Stomach (tissue), 9 donors: ENCODE results near the gene SYT8. TPM values are rescaled to one million over a fixed set of nuclear protein-coding genes. Genes with fewer than 3 reads are reported as not detected.

Source experiments
- DNase-seq, 2 donors: peaks; one replicate each; pipeline versions ENCODE4 v3.0.0 to v3.0.0-alpha.2; 2013 to 2019
- H3K27ac ChIP-seq, 5 donors: fragments of 200-600 bp in 4 of 5; sonication (generic) in 4 of 5; one replicate each; pipeline ENCODE4 v1.5.1; 2013 to 2019; ENCODE audit warnings: mild to moderate bottlenecking in 1 of 5, moderate library complexity in 1 of 5
- H3K27me3 ChIP-seq, 3 donors: fragments of 200-600 bp; sonication (generic); one replicate each; pipeline ENCODE4 v1.5.1; 2017 to 2019; ENCODE audit warnings: mixed run types in 1 of 3
- H3K36me3 ChIP-seq, 4 donors: fragments of 200-600 bp; sonication (generic); 1 replicate in 3 of 4; 2 replicates in 1 of 4; pipeline ENCODE4 v1.5.1; 2016 to 2019
- H3K4me1 ChIP-seq, 4 donors: fragments of 200-600 bp; sonication (generic); one replicate each; pipeline ENCODE4 v1.5.1; 2016 to 2019
- H3K4me3 ChIP-seq, 4 donors: fragments of 200-600 bp; sonication (generic) in 3 of 4; one replicate each; pipeline ENCODE4 v1.5.1; 2016 to 2019; ENCODE audit warnings: mild to moderate bottlenecking in 1 of 4
- H3K9me3 ChIP-seq, 4 donors: fragments of 200-600 bp; sonication (generic); one replicate each; pipeline ENCODE4 v1.5.1; 2016 to 2019
- EP300 ChIP-seq: sonication (generic); formaldehyde crosslinking; IDR thresholded peaks from one replicate; pipeline ENCODE4 v1.6.1; 2017; ENCODE audit warnings: antibody characterized with exemption
- POLR2A ChIP-seq, 4 donors: fragments of 450-650 bp; IDR thresholded peaks; one replicate each; pipeline ENCODE4 v1.6.1; 2016; ENCODE audit warnings: antibody characterized with exemption in 4 of 4, control low read depth in 2 of 4, mild to moderate bottlenecking in 1 of 4, moderate library complexity in 1 of 4
- POLR2AphosphoS5 ChIP-seq, 3 donors: sonication (generic); formaldehyde crosslinking; IDR thresholded peaks; one replicate each; pipeline ENCODE4 v1.6.1; 2016; ENCODE audit warnings: antibody characterized with exemption in 3 of 3
- WGBS, 5 donors: extraction: QIAGEN DNeasy Blood & Tissue Kit in 3 of 5; methylation state at CpG; one replicate each; pipeline versions ENCODE4 v1.1.5 to v1.1.7; 2013 to 2018; 5-methylcytosine and 5-hydroxymethylcytosine counted together
- intact Hi-C: fragments of 100-400 bp; cut with DNase I; formaldehyde crosslinking; loops from one replicate; pipeline ENCODE4 v1.15.1; 2023; ENCODE audit warnings: low total_unique reads
- polyA plus RNA-seq, 3 donors: library from polyadenylated mRNA; stranded (reverse); fragments of 200-250 nt; gene quantifications; one replicate each; pipeline ENCODE4 v1.2.3, GENCODE V29; 2013
- total RNA-seq, 5 donors: library from RNA; depleted of rRNA; stranded (reverse); fragments of >200 nt; gene quantifications; one replicate each; pipeline versions ENCODE4 v1.1.0 to v1.2.3, GENCODE V29; 2014 to 2016
- TF ChIP-seq, protein P1 (sequence below), 7 experiments: fragments of 450-650 bp in 4 of 7; fragments of 200-600 bp in 3 of 7; sonication (generic) in 3 of 7; IDR thresholded peaks; one replicate each; pipeline ENCODE4 v1.5.1; 2016 to 2019; ENCODE audit warnings: antibody characterized with exemption in 7 of 7, control low read depth in 2 of 7, mild to moderate bottlenecking in 1 of 7
- donor health status: healthy with polysubstance abuse.
- donor health status: Bipolar disorder and iron deficiency.
- donor health status: healthy.

Gene SYT8
- total and polyA plus RNA-seq, 8 donors, result 0.72 to 77.3 (median 2.7) TPM

DNA sequence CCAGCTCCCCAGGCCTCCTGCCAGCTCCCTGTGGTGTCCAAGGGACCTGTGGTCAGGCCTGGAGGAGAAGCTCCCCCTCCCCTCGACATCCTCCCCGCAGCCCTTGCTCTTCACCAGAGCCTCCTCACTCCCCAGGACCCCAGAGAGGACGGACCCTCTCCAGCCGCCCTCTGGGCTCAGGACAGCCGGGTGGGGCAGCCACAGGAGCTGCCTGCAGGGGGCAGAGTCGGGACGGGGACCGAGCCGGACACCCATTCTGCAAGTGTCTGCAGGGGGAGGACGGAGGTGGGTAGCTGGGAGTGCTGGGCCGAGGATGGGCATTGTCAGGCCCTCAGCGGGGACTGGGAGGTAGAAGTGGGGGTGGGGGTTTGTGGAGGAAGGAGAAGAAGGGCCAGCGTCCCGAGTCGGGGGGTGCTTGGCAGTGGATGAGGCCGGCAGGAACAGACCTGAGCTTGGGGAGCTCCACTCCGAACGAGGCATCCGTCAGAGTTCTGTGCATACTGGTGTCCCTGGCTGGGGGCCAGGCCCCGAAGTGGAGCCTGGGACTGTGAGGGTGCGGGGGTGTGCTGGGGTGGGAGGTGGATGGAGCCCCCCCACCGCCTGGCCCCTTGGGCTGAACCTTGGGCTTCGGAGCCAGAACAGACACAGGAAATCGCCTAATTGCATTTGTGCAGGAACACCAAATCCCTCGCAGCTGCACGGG, 41.7 kb downstream of the SYT8 start:
- TF ChIP-seq POLR2A (IDR thresholded peaks at IDR 0.05), result no peak
- peak; percentile 24 to 44 (median 29) for TF ChIP-seq POLR2AphosphoS5 (IDR thresholded peaks at IDR 0.05)
- TF ChIP-seq, protein P1, sequence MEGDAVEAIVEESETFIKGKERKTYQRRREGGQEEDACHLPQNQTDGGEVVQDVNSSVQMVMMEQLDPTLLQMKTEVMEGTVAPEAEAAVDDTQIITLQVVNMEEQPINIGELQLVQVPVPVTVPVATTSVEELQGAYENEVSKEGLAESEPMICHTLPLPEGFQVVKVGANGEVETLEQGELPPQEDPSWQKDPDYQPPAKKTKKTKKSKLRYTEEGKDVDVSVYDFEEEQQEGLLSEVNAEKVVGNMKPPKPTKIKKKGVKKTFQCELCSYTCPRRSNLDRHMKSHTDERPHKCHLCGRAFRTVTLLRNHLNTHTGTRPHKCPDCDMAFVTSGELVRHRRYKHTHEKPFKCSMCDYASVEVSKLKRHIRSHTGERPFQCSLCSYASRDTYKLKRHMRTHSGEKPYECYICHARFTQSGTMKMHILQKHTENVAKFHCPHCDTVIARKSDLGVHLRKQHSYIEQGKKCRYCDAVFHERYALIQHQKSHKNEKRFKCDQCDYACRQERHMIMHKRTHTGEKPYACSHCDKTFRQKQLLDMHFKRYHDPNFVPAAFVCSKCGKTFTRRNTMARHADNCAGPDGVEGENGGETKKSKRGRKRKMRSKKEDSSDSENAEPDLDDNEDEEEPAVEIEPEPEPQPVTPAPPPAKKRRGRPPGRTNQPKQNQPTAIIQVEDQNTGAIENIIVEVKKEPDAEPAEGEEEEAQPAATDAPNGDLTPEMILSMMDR (IDR thresholded peaks at IDR 0.05), result peak in 4 of 7 experiments; percentile 37 to 41 (median 38)
- H3K4me1 ChIP-seq, result peaks cover 35 to 77% (median 55%) of the 10 kb centered on the region in 4 donors
- H3K36me3 ChIP-seq, result no peaks in the 10 kb centered on the region
- H3K9me3 ChIP-seq, result no peaks in the 10 kb centered on the region
- peak overlapping the region in 2 of 4 donors; percentile 2 to 31 for H3K4me3 ChIP-seq
- peak; percentile 47 to 88 for DNase-seq
- peaks cover 0 to 16% (median 0%) of the 10 kb centered on the region in 3 donors for H3K27me3 ChIP-seq
- peak overlapping the region; percentile 34 to 88 (median 83) for H3K27ac ChIP-seq
- 24 to 43% (median 39%) methylated on average over 14 to 26 of the region's 26 CpGs for WGBS, 5 donors
- intact Hi-C loops, result no loop called here

DNA sequence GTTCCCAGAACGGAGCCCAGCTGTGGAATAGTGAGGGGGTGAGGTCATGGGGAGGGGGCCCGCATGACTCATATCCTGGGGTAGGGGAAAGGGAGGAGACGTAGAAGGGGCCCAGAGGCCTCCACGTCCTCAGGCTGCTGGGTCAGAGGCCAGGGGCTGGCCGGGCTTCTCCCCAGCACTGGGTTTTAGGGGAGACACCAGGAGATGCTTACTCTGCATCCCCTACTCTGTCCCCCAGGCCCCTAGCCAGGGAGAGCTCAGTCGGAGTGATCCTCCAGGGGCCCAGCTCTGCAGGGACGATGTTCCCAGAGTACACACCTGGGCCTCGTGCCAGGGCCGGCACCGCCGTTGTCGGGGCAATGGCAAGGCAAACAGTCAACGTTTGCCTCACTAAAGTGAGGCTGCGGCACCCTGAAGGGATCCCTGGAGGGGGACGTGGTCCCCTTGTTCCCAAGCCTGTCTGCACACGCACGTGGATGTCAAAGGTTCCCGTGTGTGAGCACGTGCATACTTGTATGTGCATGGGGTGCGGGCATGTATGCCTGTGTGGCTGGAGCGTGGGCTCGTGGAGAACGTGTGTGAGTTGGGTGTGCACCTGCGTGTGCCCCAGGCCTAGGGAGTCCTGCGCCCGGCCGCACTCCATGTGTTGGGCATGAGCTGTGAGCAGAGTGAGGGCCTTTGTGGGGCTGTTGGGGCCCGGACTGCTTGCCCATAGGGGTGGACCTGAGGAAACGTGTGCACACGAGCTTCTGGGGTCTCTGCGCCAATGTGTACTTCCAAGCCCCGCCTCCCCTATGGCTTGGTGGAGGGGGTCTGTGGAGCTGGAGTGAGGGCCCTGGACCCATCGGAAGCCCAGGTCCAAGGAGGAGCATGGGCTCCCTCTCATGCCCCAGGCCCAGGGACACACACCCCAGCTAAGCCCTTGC, 42.7 kb downstream of the SYT8 start:
- peak overlapping the region in 1 of 4 donors; percentile 31 for H3K4me3 ChIP-seq
- no peaks in the 10 kb centered on the region for H3K9me3 ChIP-seq
- H3K36me3 ChIP-seq, result no peaks in the 10 kb centered on the region
- WGBS, 5 donors, result 43 to 53% (median 46%) methylated on average over 19 to 33 of the region's 33 CpGs
- TF ChIP-seq POLR2AphosphoS5 (IDR thresholded peaks at IDR 0.05) (peak in 1 of 3 donors; percentile 74), EP300 (no peak)
- DNase-seq, result peak; percentile 61 to 86
- peaks cover 0 to 11% (median 0%) of the 10 kb centered on the region in 3 donors for H3K27me3 ChIP-seq
- intact Hi-C loops, result no loop called here
- peak overlapping the region; percentile 58 to 88 (median 83) for H3K27ac ChIP-seq
- peaks cover 37 to 82% (median 63%) of the 10 kb centered on the region in 4 donors for H3K4me1 ChIP-seq

DNA sequence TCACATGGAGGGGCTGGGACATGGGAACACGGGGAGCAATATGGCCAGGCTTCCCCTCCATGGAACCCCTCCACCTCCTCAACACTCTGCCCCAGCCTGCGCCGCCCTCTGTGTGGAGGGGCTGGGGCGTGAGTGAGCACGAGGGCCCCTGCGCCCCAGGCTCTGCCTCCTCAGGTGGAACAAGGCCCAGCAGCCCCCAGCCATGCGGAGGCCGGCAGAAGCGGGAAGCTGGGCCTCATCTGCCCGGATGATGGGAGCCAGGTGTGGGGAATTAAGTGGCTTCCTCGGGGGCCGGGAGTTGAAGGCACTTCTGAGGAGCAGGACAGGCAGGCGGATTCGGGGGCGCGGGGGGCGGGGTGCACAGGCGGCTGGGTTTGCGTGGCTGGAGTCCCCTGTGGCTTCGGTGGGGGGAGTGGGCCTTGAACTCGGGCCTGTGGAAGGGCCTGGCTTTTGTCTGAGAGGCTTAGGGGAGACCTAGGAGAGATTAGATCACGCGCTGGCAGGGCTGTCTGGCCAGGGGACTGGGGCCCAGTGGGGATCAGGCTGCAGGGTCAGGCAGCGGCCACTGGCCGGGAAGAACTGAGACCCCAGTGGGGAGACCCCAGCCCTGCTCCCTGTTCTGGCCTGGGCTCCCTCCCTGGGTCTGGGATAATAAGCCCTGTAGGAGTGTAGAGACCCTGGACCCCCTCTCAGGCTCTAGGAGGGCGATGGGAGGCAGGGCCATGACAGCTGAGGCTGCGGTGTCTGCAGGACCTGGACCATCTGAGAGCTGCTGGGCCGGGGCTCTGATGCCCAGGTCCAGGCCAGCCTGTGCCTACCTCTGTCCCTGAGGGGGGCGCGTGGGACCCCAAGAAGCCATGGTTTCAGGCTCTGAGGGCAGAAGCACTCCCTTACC, 43.6 kb downstream of the SYT8 start:
- peak in 1 of 2 donors; percentile 82 for DNase-seq
- whole genome bisulfite sequencing, 5 donors, result 77 to 88% (median 86%) methylated on average over 24 to 30 of the region's 30 CpGs
- intact Hi-C loops, result no loop called here
- Histone ChIP-seq H3K4me3 (no peak overlapping the region), H3K4me1 (peaks cover 37 to 81% (median 69%) of the 10 kb centered on the region in 4 donors), H3K9me3 (no peaks in the 10 kb centered on the region), H3K36me3 (peaks cover 0 to 8% (median 1%) of the 10 kb centered on the region in 4 donors), H3K27ac (peak overlapping the region; percentile 58 to 88 (median 83)), H3K27me3 (peaks cover 0 to 11% (median 0%) of the 10 kb centered on the region in 3 donors)
- TF ChIP-seq, protein P1 (IDR thresholded peaks at IDR 0.05), result no peak
- TF ChIP-seq EP300 (no peak), POLR2A (IDR thresholded peaks at IDR 0.05) (no peak), POLR2AphosphoS5 (IDR thresholded peaks at IDR 0.05) (no peak)

DNA sequence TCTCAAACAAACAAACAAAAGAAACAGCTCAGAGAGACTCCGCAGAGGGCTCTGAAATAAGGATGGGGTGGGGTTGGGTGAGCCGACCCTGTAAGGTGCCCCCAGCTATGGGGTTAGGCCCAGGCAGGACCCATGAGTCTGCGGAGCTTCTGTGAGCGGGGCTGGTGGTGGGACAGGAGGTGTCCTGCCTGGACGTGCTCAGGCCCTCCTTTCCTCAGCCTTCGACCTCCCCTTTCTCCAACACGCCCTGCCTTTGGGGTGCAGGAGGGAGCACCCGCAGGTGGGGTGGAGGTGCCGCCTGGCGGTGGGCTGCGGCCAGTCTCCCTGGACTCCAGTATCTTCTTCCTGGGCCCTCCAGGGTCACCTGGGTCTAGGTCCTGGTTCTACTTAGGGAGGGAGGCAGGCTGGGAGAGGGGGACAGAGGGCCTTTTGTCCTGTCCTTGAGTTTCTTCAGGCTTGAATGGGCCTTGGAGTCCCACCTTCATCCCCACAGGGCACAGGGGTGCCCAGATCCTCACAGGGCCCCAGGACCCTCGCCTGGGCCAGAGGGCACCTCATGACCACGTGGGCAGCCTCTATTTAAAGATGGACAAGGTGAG, 44.7 kb downstream of the SYT8 start:
- intact Hi-C loops, result no loop called here
- Histone ChIP-seq H3K36me3 (peaks cover 0 to 19% (median 10%) of the 10 kb centered on the region in 4 donors), H3K4me3 (no peak overlapping the region), H3K27me3 (peaks cover 0 to 11% (median 0%) of the 10 kb centered on the region in 3 donors), H3K4me1 (peaks cover 37 to 80% (median 68%) of the 10 kb centered on the region in 4 donors), H3K27ac (peak overlapping the region; percentile 37 to 88 (median 83)), H3K9me3 (no peaks in the 10 kb centered on the region)
- WGBS, 5 donors, result 75 to 83% (median 81%) methylated on average over 9 to 13 of the region's 13 CpGs
- TF ChIP-seq, protein P1 (IDR thresholded peaks at IDR 0.05), result no peak
- TF ChIP-seq POLR2AphosphoS5 (IDR thresholded peaks at IDR 0.05) (no peak), EP300 (no peak), POLR2A (IDR thresholded peaks at IDR 0.05) (no peak)
- peak in 1 of 2 donors; percentile 14 for DNase-seq
